GM12892 (cell line): Measurements from ENCODE around the gene GRK1.

Source experiments
- DNase-seq: peaks from one replicate; pipeline ENCODE4 v3.0.0; 2011; ENCODE audit not compliant: insufficient read length
- FAIRE-seq: peaks from 2 replicates; lab custom pipeline; 2011; peaks lifted over from hg19 to GRCh38; lab: Jason Lieb, UNC
- POLR2A ChIP-seq: IDR thresholded peaks from 2 replicates; pipeline ENCODE4 v1.6.1; 2011; ENCODE audit warnings: low read depth, low read length, control low read depth
- POLR2AphosphoS5 ChIP-seq: IDR thresholded peaks from 2 replicates; pipeline ENCODE4 v1.6.1; 2011; ENCODE audit warnings: low read depth, low read length, control low read depth
- TAF1 ChIP-seq: IDR thresholded peaks from 2 replicates; pipeline ENCODE4 v1.6.1; 2011; ENCODE audit warnings: low read depth, mild to moderate bottlenecking, control low read depth, low read length, borderline replicate concordance

The GRK1 gene

GRCh38 chr13:113646376-113646775 lies 20.6 kb upstream of the GRK1 start:
- FAIRE-seq (no peak), DNase-seq (no peak)
- TF ChIP-seq TAF1 = no peak
- TF ChIP-seq POLR2A = no peak
- TF ChIP-seq POLR2AphosphoS5 = no peak

GRCh38 chr13:113646921-113647340 lies 20.1 kb upstream of the GRK1 start:
- TF ChIP-seq POLR2A = no peak
- no peak for TF ChIP-seq POLR2AphosphoS5
- no peak for TF ChIP-seq TAF1
- no peak for FAIRE-seq
- no peak for DNase-seq

GRCh38 chr13:113647351-113648215 lies 19.4 kb upstream of the GRK1 start:
- TF ChIP-seq POLR2A = no peak
- TF ChIP-seq POLR2AphosphoS5 = no peak
- no peak for TF ChIP-seq TAF1
- no peak for DNase-seq
- no peak for FAIRE-seq

GRCh38 chr13:113648216-113648610 lies 18.8 kb upstream of the GRK1 start:
- FAIRE-seq = no peak
- no peak for DNase-seq
- TF ChIP-seq TAF1 (no peak), POLR2AphosphoS5 (no peak), POLR2A (no peak)

GRCh38 chr13:113649212-113649611 lies 17.8 kb upstream of the GRK1 start:
- no peak for FAIRE-seq
- TF ChIP-seq POLR2A (no peak), POLR2AphosphoS5 (no peak), TAF1 (no peak)
- no peak for DNase-seq

- TF ChIP-seq TAF1 (no peak), POLR2AphosphoS5 (no peak), POLR2A (no peak)
- DNase-seq (no peak), FAIRE-seq (no peak)
Measured at GRCh38 chr13:113650275-113650674, 16.7 kb upstream of the GRK1 start.

- DNase-seq (no peak), FAIRE-seq (no peak)
- TF ChIP-seq POLR2AphosphoS5 (no peak), POLR2A (no peak), TAF1 (no peak)
Measured at GRCh38 chr13:113650731-113651148, 16.3 kb upstream of the GRK1 start.

- DNase-seq (no peak), FAIRE-seq (no peak)
- TF ChIP-seq TAF1 = no peak
- no peak for TF ChIP-seq POLR2AphosphoS5
- TF ChIP-seq POLR2A = no peak
Measured at GRCh38 chr13:113651511-113652403, 15.3 kb upstream of the GRK1 start.

- FAIRE-seq (no peak), DNase-seq (no peak)
- TF ChIP-seq POLR2AphosphoS5 (no peak), TAF1 (no peak), POLR2A (no peak)
Measured at GRCh38 chr13:113652404-113653263, 14.4 kb upstream of the GRK1 start.

GRCh38 chr13:113653264-113654174 lies 13.5 kb upstream of the GRK1 start:
- DNase-seq (no peak), FAIRE-seq (no peak)
- TF ChIP-seq POLR2A = no peak
- TF ChIP-seq POLR2AphosphoS5 = no peak
- no peak for TF ChIP-seq TAF1
